ENCODE measurements around the gene ELAC2. TPM values are rescaled to one million over a fixed set of nuclear protein-coding genes. Genes with fewer than 3 reads are reported as not detected.

The ELAC2 gene
- total and polyA plus RNA-seq, 2 of the 4 experiments (the other 2 are of a cell fraction) = 75.2 to 80.7 TPM

GRCh38 chr17:13005530-13005929 lies 12.3 kb downstream of the ELAC2 start:
- Histone ChIP-seq H3K18ac (ENCODE audit: low read depth, low read length) (no peak overlapping the region), H4K91ac (ENCODE audit: insufficient read depth, low read depth, low read length) (no peak overlapping the region), H3K79me1 (ENCODE audit: low read depth in 1 of 2, low read length in 2 of 2) (peaks cover 6 to 19% of the 10 kb centered on the region in 2 experiments; a peak in 1 of 4 replicates), H3K56ac (ENCODE audit: extremely low read depth, insufficient read depth, low read length) (no peak overlapping the region), H2BK120ac (ENCODE audit: low read depth, low read length) (no peak overlapping the region), H4K20me1 (ENCODE audit: insufficient read depth, low read length) (peaks cover 9% of the 10 kb centered on the region; the same call in 1 of the 2 replicates), H3K14ac (replicated peaks; ENCODE audit: low read depth, low read length) (no peak overlapping the region), H2AK5ac (ENCODE audit: low read depth, low read length) (no peak overlapping the region), H2AK9ac (replicated peaks; ENCODE audit: low read depth, low read length, poor library complexity) (no peak overlapping the region), H4K5ac (ENCODE audit: low read depth, low read length) (no peak overlapping the region), H3K9ac (ENCODE audit: low read depth, low read length) (no peak overlapping the region), H3K27me3 (ENCODE audit: control insufficient read depth, insufficient read depth, low read length) (no peaks in the 10 kb centered on the region), H3K4me1 (ENCODE audit: control insufficient read depth, insufficient read depth, low read length) (no peaks in the 10 kb centered on the region), H3K27ac (ENCODE audit: insufficient read depth, low read length) (no peak overlapping the region), H3K9me1 (ENCODE audit: insufficient read depth, low read length) (no peaks in the 10 kb centered on the region), H3K4me2 (ENCODE audit: low read depth, low read length) (no peak overlapping the region), H3K4me3 (ENCODE audit: insufficient read depth, low read depth, low read length) (no peak overlapping the region), H3K23ac (ENCODE audit: low read depth, low read length) (no peak overlapping the region), H3K36me3 (ENCODE audit: control insufficient read depth, insufficient read depth, low read length) (peaks cover 45% of the 10 kb centered on the region), H2BK20ac (ENCODE audit: low read depth, low read length) (no peak overlapping the region), H3K9me3 (ENCODE audit: control insufficient read depth, insufficient read depth, low read length) (no peaks in the 10 kb centered on the region), H3K4ac (ENCODE audit: low read depth, low read length) (no peak overlapping the region), H4K8ac (ENCODE audit: low read depth in 2 of 2, low read length in 2 of 2) (no peak overlapping the region), H2AFZ (replicated peaks; ENCODE audit: low read length, poor library complexity) (no peak overlapping the region), H2BK5ac (ENCODE audit: low read depth, low read length, poor library complexity, severe bottlenecking) (no peak overlapping the region), H2BK15ac (ENCODE audit: low read depth, low read length) (no peak overlapping the region)
- dilution Hi-C loops (cut with HindIII; ENCODE audit: low sequenced_read_pairs, unreplicated experiment) (no loop called here), intact Hi-C loops (cut with micrococcal nuclease) (no loop called here), in situ Hi-C loops (cut with MboI; ENCODE audit: low sequenced_read_pairs) (loop anchor here (10.0 to 25.0 kb wide), 3 partner anchors 341 to 1011 kb away; partner anchors contain the start of genes MYOCD and ZNF18)
- BruUV-seq (replicated peaks) = no TSS peak
- POLR2A ChIA-PET (ENCODE audit: unreplicated experiment) = no interaction called here
- TF ChIP-seq, protein P1, sequence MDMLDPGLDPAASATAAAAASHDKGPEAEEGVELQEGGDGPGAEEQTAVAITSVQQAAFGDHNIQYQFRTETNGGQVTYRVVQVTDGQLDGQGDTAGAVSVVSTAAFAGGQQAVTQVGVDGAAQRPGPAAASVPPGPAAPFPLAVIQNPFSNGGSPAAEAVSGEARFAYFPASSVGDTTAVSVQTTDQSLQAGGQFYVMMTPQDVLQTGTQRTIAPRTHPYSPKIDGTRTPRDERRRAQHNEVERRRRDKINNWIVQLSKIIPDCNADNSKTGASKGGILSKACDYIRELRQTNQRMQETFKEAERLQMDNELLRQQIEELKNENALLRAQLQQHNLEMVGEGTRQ (IDR thresholded peaks at IDR 0.05; ENCODE audit: low read depth, low read length) = no peak
- TF ChIP-seq MAFK (IDR thresholded peaks at IDR 0.05; ENCODE audit: low read depth, low read length) = 0 out of 2 replicates have a peak, but pooled peaks have one; percentile 27
- no peak for TF ChIP-seq RAD21 (IDR thresholded peaks at IDR 0.05; ENCODE audit: low read length)
- TF ChIP-seq MAZ (IDR thresholded peaks at IDR 0.05; ENCODE audit: borderline replicate concordance, low read depth, low read length) = no peak
- no peak for TF ChIP-seq SMC3 (IDR thresholded peaks at IDR 0.05; ENCODE audit: low read depth, low read length)
- no peak for TF ChIP-seq FOS (IDR thresholded peaks at IDR 0.05; ENCODE audit: low read depth, low read length)
- TF ChIP-seq NFE2L2 (IDR thresholded peaks at IDR 0.05; ENCODE audit: low read depth, low read length) = no peak
- TF ChIP-seq POLR2A (IDR thresholded peaks at IDR 0.05; ENCODE audit: low read depth, low read length) = no peak
- no CpG with 5 or more reads among the region's 6 CpGs for WGBS, 2 experiments (ENCODE audit: extremely low coverage in 2 of 2, insufficient read length in 1 of 2)
- ATAC-seq (ENCODE audit: low read depth) = no peak
- DNase-seq = no peak
- CTCF ChIA-PET = no interaction called here
